ENCODE measurements around the gene PBX4.

DNA sequence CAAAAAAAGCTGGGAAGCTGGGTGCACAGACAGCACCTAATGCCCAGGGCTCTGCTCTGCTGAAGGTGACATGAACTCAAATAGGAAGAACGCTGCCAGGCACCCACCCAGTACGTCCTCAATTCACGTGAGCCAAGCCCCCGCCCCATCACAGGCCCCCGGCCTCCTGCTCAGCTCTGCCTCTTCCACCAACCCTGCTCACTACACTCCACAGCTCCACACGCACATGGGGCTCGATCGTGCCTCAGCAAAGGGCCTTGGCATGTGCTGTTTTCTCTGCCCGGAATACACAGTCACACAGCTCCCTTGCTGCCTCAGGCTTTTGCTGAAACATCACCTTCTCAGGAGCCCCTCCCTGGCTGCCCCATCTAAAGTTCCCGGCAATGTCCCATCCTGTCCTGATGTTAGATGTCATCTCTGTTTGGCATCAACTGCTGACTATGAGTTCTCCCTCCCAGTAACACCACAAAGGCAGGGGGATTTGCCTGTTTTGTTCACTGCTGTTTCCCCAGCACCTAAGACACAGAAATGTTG lies 42.7 kb upstream of the PBX4 start:
- TF ChIP-seq GATA2 (IDR thresholded peaks at IDR 0.05; ENCODE audit: low read depth, low read length) (no peak), GATA3 (IDR thresholded peaks at IDR 0.05; ENCODE audit: low read depth, low read length) (no peak)

Data from SH-SY5Y (cell line).